Ishikawa (cell line): Measurements from ENCODE around the gene PRIMA1.

Experiments
- CEBPB ChIP-seq: IDR thresholded peaks from 2 replicates; pipeline ENCODE4 v1.6.1; 2012
- CREB1 ChIP-seq: IDR thresholded peaks from 2 replicates; pipeline ENCODE4 v1.6.1; 2012; ENCODE audit warnings: low read depth
- EGR1 ChIP-seq: IDR thresholded peaks from 2 replicates; pipeline ENCODE4 v1.6.1; 2012
- EP300 ChIP-seq: IDR thresholded peaks from 2 replicates; pipeline ENCODE4 v1.6.1; 2012; ENCODE audit warnings: borderline replicate concordance
- FOXM1 ChIP-seq: IDR thresholded peaks from 2 replicates; pipeline ENCODE4 v1.6.1; 2012; ENCODE audit warnings: low read depth, borderline replicate concordance
- MAX ChIP-seq: IDR thresholded peaks from 2 replicates; pipeline ENCODE4 v1.6.1; 2012
- NFIC ChIP-seq: IDR thresholded peaks from 2 replicates; pipeline ENCODE4 v1.6.1; 2012
- RAD21 ChIP-seq: IDR thresholded peaks from 2 replicates; pipeline ENCODE4 v1.6.1; 2012; ENCODE audit warnings: low read depth
- REST ChIP-seq: IDR thresholded peaks from 2 replicates; pipeline ENCODE4 v1.6.1; 2012; ENCODE audit warnings: low read depth, mild to moderate bottlenecking
- TAF1 ChIP-seq: IDR thresholded peaks from 2 replicates; pipeline ENCODE4 v1.6.1; 2012; ENCODE audit warnings: low read depth, mild to moderate bottlenecking
- TCF12 ChIP-seq: IDR thresholded peaks from 2 replicates; pipeline ENCODE4 v1.6.1; 2012; ENCODE audit warnings: low read depth
- TEAD4 ChIP-seq: IDR thresholded peaks from 2 replicates; pipeline ENCODE4 v1.6.1; 2012
- USF1 ChIP-seq: IDR thresholded peaks from 2 replicates; pipeline ENCODE4 v1.6.1; 2012
- YY1 ChIP-seq: IDR thresholded peaks from 2 replicates; pipeline ENCODE4 v1.6.1; 2012; ENCODE audit warnings: low read depth
- ZBTB7A ChIP-seq: IDR thresholded peaks from 2 replicates; pipeline ENCODE4 v1.6.1; 2012; ENCODE audit warnings: low read depth

Gene PRIMA1

GRCh38 chr14:93690146-93690545 lies 98.1 kb downstream of the PRIMA1 start:
- TF ChIP-seq REST (no peak), TEAD4 (no peak), CREB1 (no peak), TAF1 (no peak), TCF12 (no peak), RAD21 (no peak), USF1 (no peak), ZBTB7A (no peak), YY1 (no peak), CEBPB (no peak), NFIC (no peak), FOXM1 (no peak), EP300 (no peak), EGR1 (no peak), MAX (no peak)

- TF ChIP-seq NFIC, result peak; percentile 63
- TF ChIP-seq MAX, result no peak
- no peak for TF ChIP-seq CEBPB
- TF ChIP-seq TEAD4, result no peak
- peak; percentile 6; the same call in 1 of the 2 replicates for TF ChIP-seq EP300
These were observed 99.5 kb downstream of the PRIMA1 start for GRCh38 chr14:93688820-93689219.

GRCh38 chr14:93688239-93688666 lies 100.0 kb downstream of the PRIMA1 start:
- TF ChIP-seq NFIC, result peak; percentile 74
- no peak for TF ChIP-seq ZBTB7A
- peak; percentile 45 for TF ChIP-seq MAX
- peak; percentile 74 for TF ChIP-seq TCF12
- TF ChIP-seq REST, result no peak
- TF ChIP-seq EP300, result peak; percentile 59; the same call in 1 of the 2 replicates
- no peak for TF ChIP-seq TAF1
- TF ChIP-seq FOXM1, result no peak; the same call in 1 of the 2 replicates
- no peak; the same call in 1 of the 2 replicates for TF ChIP-seq RAD21
- no peak for TF ChIP-seq USF1
- TF ChIP-seq EGR1, result no peak
- TF ChIP-seq CREB1, result no peak
- TF ChIP-seq TEAD4, result peak; percentile 77
- no peak for TF ChIP-seq YY1
- TF ChIP-seq CEBPB, result no peak

- no peak for TF ChIP-seq YY1
- TF ChIP-seq RAD21, result no peak
- no peak for TF ChIP-seq TAF1
- 0 out of 2 replicates have a peak, but pooled peaks have one; percentile 22 for TF ChIP-seq CEBPB
- TF ChIP-seq REST, result no peak
- TF ChIP-seq TCF12, result no peak
These were observed 102.0 kb downstream of the PRIMA1 start for GRCh38 chr14:93686268-93686667.
